SK-N-SH treated with all-trans-retinoic acid at 6 μM for 48 hours (cell line): ENCODE data around the gene TRABD.

Experiments
- ATAC-seq: fragments of 200-7000 bp; cut with Tn5 transposase; 3 replicates; pipeline ENCODE4 v1.9.1; 2020; ENCODE audit warnings: mild to moderate bottlenecking, moderate library complexity
- ARNTL ChIP-seq: fragments of 450-650 bp; formaldehyde crosslinking; IDR thresholded peaks from 2 replicates; pipeline ENCODE4 v1.5.0; 2020; ENCODE audit warnings: low read depth, mild to moderate bottlenecking, moderate library complexity, borderline replicate concordance
- CSDC2 ChIP-seq: fragments of 250-450 bp; sonication (Bioruptor Pico); IDR thresholded peaks from 2 replicates; pipeline ENCODE4 v1.5.0; 2020; ENCODE audit warnings: mild to moderate bottlenecking, moderate library complexity
- ESRRG ChIP-seq: fragments of 250-450 bp; sonication (Bioruptor Pico); IDR thresholded peaks from 2 replicates; pipeline ENCODE4 v1.6.1; 2021; ENCODE audit warnings: mild to moderate bottlenecking
- ISL1 ChIP-seq: fragments of 250-450 bp; sonication (Bioruptor Pico); IDR thresholded peaks from 2 replicates; pipeline ENCODE4 v2.1.2; 2022; ENCODE audit warnings: mild to moderate bottlenecking, moderate library complexity
- OSR1 ChIP-seq: fragments of 250-450 bp; sonication (Bioruptor Pico); IDR thresholded peaks from 2 replicates; pipeline ENCODE4 v1.8.0; 2022; ENCODE audit warnings: moderate library complexity, mild to moderate bottlenecking, inconsistent platforms
- PPARA ChIP-seq: fragments of 250-450 bp; sonication (Bioruptor Pico); IDR thresholded peaks from 2 replicates; pipeline ENCODE4 v1.5.0; 2020; ENCODE audit warnings: mild to moderate bottlenecking, borderline replicate concordance
- RARB ChIP-seq: fragments of 250-450 bp; sonication (Bioruptor Pico); IDR thresholded peaks from 2 replicates; pipeline ENCODE4 v1.8.0; 2021; ENCODE audit warnings: mild to moderate bottlenecking, moderate library complexity
- SNAI2 ChIP-seq: fragments of 250-450 bp; sonication (Bioruptor Pico); IDR thresholded peaks from 2 replicates; pipeline ENCODE4 v1.5.0; 2020; ENCODE audit warnings: mild to moderate bottlenecking, moderate library complexity
- TCF4 ChIP-seq: fragments of 250-450 bp; sonication (Bioruptor Pico); IDR thresholded peaks from 2 replicates; pipeline ENCODE4 v1.8.0; 2021; ENCODE audit warnings: mild to moderate bottlenecking, moderate library complexity, borderline replicate concordance
- TOX ChIP-seq: fragments of 250-450 bp; sonication (Bioruptor Pico); IDR thresholded peaks from 2 replicates; pipeline ENCODE4 v1.8.0; 2021; ENCODE audit warnings: mild to moderate bottlenecking, moderate library complexity, borderline replicate concordance
- ZC3H10 ChIP-seq: fragments of 250-450 bp; sonication (Bioruptor Pico); IDR thresholded peaks from 2 replicates; pipeline ENCODE4 v1.5.1; 2021; ENCODE audit warnings: mild to moderate bottlenecking, moderate library complexity
- ZFP3 ChIP-seq: fragments of 250-450 bp; sonication (Bioruptor Pico); IDR thresholded peaks from 2 replicates; pipeline ENCODE4 v1.5.0; 2020; ENCODE audit warnings: mild to moderate bottlenecking, moderate library complexity
- ZFP30 ChIP-seq: fragments of 450-650 bp; formaldehyde crosslinking; IDR thresholded peaks from 2 replicates; pipeline ENCODE4 v1.5.0; 2022; ENCODE audit warnings: mild to moderate bottlenecking, moderate library complexity
- ZNF70 ChIP-seq: fragments of 450-650 bp; formaldehyde crosslinking; IDR thresholded peaks from 2 replicates; pipeline ENCODE4 v1.5.0; 2020; ENCODE audit warnings: mild to moderate bottlenecking, moderate library complexity
- TF ChIP-seq, protein P1 (sequence below): fragments of 250-450 bp; sonication (Bioruptor Pico); IDR thresholded peaks from 2 replicates; pipeline ENCODE4 v1.8.0; 2021; ENCODE audit warnings: low read depth, mild to moderate bottlenecking, moderate library complexity, borderline replicate concordance
- TF ChIP-seq, protein P2 (sequence below): fragments of 250-450 bp; sonication (Bioruptor Pico); IDR thresholded peaks from 2 replicates; pipeline ENCODE4 v1.5.1; 2021; ENCODE audit warnings: mild to moderate bottlenecking, moderate library complexity
- TF ChIP-seq, protein P3 (sequence below): fragments of 250-450 bp; sonication (Bioruptor Pico); IDR thresholded peaks from 2 replicates; pipeline ENCODE4 v1.8.0; 2020; ENCODE audit warnings: mild to moderate bottlenecking, moderate library complexity, borderline replicate concordance
- TF ChIP-seq, protein P4 (sequence below): fragments of 250-450 bp; sonication (Bioruptor Pico); IDR thresholded peaks from 2 replicates; pipeline ENCODE4 v1.5.0; 2020; ENCODE audit warnings: mild to moderate bottlenecking, moderate library complexity
- TF ChIP-seq, protein P5 (sequence below): fragments of 250-450 bp; sonication (Bioruptor Pico); IDR thresholded peaks from 2 replicates; pipeline ENCODE4 v1.5.1; 2020; ENCODE audit warnings: low read depth, mild to moderate bottlenecking, moderate library complexity

Gene TRABD

DNA sequence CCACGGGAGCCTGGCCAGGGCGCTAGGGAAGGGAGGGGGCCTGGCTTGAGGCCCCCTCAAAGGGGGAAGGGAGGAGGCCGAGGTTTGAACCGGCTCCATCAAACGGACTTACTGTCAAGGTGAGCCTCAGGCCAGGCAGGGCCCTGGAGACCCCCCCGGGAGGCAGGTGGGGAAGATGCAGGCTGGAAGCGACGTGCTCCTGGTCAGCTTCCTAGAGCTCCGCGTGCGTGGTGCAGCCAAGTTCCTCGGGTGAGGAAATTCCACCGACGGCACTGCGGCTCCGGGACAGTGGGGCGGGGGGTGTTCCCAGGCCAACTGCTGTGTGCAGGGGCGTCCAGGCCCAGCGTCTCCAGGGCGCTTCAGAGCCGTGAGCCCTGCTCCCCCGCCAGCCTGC, 7.2 kb upstream of the TRABD start:
- ATAC-seq = no peak
- TF ChIP-seq, protein P1, sequence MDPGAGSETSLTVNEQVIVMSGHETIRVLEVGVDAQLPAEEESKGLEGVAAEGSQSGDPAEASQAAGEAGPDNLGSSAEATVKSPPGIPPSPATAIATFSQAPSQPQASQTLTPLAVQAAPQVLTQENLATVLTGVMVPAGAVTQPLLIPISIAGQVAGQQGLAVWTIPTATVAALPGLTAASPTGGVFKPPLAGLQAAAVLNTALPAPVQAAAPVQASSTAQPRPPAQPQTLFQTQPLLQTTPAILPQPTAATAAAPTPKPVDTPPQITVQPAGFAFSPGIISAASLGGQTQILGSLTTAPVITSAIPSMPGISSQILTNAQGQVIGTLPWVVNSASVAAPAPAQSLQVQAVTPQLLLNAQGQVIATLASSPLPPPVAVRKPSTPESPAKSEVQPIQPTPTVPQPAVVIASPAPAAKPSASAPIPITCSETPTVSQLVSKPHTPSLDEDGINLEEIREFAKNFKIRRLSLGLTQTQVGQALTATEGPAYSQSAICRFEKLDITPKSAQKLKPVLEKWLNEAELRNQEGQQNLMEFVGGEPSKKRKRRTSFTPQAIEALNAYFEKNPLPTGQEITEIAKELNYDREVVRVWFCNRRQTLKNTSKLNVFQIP (CRISPR knock-in tag) = no peak
- no peak for TF ChIP-seq PPARA (CRISPR knock-in tag)
- no peak for TF ChIP-seq ZNF70
- TF ChIP-seq, all 23 proteins: peak for 0

DNA sequence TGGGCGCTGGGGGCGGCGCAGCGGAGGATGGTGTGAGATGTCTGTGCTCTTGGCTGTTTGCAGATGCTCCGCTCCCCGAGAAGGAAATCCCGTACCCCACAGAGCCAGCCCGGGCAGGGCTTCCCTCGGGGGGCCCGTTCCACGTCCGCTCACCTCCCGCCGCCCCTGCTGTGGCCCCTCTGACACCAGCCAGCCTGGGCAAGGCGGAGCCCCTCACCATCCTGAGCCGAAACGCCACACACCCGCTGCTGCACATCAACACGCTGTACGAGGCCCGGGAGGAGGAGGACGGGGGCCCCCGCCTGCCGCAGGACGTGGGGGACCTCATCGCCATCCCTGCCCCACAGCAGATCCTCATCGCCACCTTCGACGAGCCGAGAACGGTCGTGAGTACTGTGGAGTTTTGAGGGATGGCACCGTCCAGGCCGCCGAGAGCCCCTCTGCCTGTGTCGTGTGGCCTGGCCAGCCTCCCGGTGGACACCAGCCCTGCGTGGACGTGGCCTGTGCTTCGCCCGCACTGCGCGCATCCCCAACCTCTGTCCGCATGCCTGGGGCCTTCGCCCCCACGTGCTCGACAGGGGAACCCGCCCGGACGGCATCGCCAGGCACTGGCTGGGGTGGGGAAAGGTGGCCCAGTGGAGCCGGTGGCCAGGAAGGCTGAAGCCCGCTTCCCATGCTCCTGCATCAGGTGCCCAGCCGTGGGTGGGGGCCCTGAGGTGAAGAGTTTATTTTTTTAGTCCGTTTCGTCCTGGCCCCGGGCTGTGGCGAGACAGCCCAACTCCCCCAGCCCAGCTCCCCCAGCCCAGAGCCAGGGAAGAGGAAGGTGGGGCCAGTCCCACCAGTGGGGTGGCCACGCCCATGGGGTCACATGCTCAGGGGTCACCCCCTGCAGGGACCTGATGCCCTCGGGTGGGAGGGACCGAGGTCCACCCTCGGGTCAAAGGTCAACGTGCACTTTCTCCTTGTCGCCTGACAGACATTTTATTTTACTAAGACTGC, 6.5 kb upstream of the TRABD start:
- TF ChIP-seq ARNTL (CRISPR knock-in tag) (no peak), ISL1 (no peak), ZC3H10 (CRISPR knock-in tag) (no peak)
- TF ChIP-seq, all 23 proteins: peak for 0

DNA sequence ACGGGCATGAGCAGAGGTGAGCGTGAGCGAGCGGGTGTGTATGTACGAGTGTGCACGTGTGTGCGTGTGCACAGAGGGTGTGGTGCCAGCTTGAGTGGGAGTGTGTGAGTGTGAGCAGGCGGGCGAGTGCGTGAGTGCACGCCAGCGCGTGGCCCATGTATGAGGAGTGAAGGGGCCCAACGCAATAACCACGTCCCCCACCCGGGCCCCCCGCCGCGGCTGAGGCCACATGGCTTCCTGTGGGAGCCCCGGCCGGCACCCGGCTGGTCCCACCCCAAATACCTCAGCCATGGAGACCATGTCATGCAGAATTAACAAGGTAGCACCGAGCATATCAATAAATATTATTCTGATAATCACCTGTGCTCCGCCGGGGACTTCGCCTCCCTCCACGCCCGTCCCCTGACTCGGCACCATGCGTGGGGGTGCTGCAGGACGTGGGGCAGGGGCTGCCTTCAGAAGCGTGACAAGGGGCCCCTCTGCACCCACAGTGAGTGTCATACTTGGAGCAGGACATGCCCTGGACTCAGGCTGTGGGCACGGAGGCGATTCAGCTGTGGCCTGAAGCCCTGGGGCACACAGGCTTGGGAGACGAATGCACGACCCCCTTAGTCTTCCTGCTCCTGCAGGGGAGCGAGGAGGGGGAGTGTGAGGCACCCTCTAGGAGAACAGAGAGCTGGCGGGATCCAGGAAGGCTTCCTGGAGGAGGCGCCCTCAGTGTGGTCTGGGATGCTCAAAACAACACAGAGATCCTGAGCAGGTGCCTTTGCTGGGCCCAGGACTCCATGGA, 5.6 kb upstream of the TRABD start:
- ATAC-seq = no peak
- TF ChIP-seq, protein P2, sequence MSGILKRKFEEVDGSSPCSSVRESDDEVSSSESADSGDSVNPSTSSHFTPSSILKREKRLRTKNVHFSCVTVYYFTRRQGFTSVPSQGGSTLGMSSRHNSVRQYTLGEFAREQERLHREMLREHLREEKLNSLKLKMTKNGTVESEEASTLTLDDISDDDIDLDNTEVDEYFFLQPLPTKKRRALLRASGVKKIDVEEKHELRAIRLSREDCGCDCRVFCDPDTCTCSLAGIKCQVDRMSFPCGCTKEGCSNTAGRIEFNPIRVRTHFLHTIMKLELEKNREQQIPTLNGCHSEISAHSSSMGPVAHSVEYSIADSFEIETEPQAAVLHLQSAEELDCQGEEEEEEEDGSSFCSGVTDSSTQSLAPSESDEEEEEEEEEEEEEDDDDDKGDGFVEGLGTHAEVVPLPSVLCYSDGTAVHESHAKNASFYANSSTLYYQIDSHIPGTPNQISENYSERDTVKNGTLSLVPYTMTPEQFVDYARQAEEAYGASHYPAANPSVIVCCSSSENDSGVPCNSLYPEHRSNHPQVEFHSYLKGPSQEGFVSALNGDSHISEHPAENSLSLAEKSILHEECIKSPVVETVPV (CRISPR knock-in tag) = no peak
- no peak for TF ChIP-seq ZFP3
- TF ChIP-seq ZFP30 (CRISPR knock-in tag) = no peak
- no peak for TF ChIP-seq RARB (CRISPR knock-in tag)
- no peak for TF ChIP-seq SNAI2 (CRISPR knock-in tag)
- no peak for TF ChIP-seq TCF4 (CRISPR knock-in tag)
- no peak for TF ChIP-seq CSDC2
- TF ChIP-seq, protein P1 (CRISPR knock-in tag) = no peak
- TF ChIP-seq, protein P3, sequence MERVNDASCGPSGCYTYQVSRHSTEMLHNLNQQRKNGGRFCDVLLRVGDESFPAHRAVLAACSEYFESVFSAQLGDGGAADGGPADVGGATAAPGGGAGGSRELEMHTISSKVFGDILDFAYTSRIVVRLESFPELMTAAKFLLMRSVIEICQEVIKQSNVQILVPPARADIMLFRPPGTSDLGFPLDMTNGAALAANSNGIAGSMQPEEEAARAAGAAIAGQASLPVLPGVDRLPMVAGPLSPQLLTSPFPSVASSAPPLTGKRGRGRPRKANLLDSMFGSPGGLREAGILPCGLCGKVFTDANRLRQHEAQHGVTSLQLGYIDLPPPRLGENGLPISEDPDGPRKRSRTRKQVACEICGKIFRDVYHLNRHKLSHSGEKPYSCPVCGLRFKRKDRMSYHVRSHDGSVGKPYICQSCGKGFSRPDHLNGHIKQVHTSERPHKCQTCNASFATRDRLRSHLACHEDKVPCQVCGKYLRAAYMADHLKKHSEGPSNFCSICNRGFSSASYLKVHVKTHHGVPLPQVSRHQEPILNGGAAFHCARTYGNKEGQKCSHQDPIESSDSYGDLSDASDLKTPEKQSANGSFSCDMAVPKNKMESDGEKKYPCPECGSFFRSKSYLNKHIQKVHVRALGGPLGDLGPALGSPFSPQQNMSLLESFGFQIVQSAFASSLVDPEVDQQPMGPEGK (CRISPR knock-in tag) = no peak
- no peak for TF ChIP-seq ESRRG
- no peak for TF ChIP-seq ISL1
- TF ChIP-seq, protein P4, sequence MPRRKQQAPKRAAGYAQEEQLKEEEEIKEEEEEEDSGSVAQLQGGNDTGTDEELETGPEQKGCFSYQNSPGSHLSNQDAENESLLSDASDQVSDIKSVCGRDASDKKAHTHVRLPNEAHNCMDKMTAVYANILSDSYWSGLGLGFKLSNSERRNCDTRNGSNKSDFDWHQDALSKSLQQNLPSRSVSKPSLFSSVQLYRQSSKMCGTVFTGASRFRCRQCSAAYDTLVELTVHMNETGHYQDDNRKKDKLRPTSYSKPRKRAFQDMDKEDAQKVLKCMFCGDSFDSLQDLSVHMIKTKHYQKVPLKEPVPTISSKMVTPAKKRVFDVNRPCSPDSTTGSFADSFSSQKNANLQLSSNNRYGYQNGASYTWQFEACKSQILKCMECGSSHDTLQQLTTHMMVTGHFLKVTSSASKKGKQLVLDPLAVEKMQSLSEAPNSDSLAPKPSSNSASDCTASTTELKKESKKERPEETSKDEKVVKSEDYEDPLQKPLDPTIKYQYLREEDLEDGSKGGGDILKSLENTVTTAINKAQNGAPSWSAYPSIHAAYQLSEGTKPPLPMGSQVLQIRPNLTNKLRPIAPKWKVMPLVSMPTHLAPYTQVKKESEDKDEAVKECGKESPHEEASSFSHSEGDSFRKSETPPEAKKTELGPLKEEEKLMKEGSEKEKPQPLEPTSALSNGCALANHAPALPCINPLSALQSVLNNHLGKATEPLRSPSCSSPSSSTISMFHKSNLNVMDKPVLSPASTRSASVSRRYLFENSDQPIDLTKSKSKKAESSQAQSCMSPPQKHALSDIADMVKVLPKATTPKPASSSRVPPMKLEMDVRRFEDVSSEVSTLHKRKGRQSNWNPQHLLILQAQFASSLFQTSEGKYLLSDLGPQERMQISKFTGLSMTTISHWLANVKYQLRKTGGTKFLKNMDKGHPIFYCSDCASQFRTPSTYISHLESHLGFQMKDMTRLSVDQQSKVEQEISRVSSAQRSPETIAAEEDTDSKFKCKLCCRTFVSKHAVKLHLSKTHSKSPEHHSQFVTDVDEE = no peak
- no peak for TF ChIP-seq ARNTL (CRISPR knock-in tag)
- TF ChIP-seq, protein P5, sequence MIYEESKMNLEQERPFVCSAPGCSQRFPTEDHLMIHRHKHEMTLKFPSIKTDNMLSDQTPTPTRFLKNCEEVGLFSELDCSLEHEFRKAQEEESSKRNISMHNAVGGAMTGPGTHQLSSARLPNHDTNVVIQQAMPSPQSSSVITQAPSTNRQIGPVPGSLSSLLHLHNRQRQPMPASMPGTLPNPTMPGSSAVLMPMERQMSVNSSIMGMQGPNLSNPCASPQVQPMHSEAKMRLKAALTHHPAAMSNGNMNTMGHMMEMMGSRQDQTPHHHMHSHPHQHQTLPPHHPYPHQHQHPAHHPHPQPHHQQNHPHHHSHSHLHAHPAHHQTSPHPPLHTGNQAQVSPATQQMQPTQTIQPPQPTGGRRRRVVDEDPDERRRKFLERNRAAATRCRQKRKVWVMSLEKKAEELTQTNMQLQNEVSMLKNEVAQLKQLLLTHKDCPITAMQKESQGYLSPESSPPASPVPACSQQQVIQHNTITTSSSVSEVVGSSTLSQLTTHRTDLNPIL = no peak
- no peak for TF ChIP-seq PPARA (CRISPR knock-in tag)
- no peak for TF ChIP-seq OSR1 (CRISPR knock-in tag)
- TF ChIP-seq TOX = no peak

More for the DNA sequence above, 6.5 kb upstream of the TRABD start:
- ATAC-seq = no peak
